Activated naive CD8-positive, alpha-beta T cell treated with anti-CD3 and anti-CD28 coated beads, Interleukin-2, amount 50 U/mL, for 16 hours (primary cell): ENCODE measurements around the gene SH3TC1.

Experiments
- DNase-seq: peaks from one replicate; pipeline ENCODE4 v3.0.0-alpha.2; 2020; ENCODE audit warnings: low read depth, low spot score

SH3TC1 gene

GRCh38 chr4:8163436-8164193 is 35.5 kb upstream of the SH3TC1 start:
- no peak for DNase-seq

- no peak for DNase-seq
These were observed 34.9 kb upstream of the SH3TC1 start for GRCh38 chr4:8164194-8164565.

- no peak for DNase-seq
These were observed 34.4 kb upstream of the SH3TC1 start for GRCh38 chr4:8164687-8165086.

GRCh38 chr4:8165374-8165896 is 33.7 kb upstream of the SH3TC1 start:
- DNase-seq, result no peak

GRCh38 chr4:8167291-8167690 is 31.8 kb upstream of the SH3TC1 start:
- DNase-seq, result no peak

- DNase-seq, result no peak
These were observed 31.3 kb upstream of the SH3TC1 start for GRCh38 chr4:8167815-8168214.

- no peak for DNase-seq
These were observed 30.9 kb upstream of the SH3TC1 start for GRCh38 chr4:8168232-8168631.

GRCh38 chr4:8168832-8169598 is 30.1 kb upstream of the SH3TC1 start:
- DNase-seq, result no peak

- no peak for DNase-seq
These were observed 29.3 kb upstream of the SH3TC1 start for GRCh38 chr4:8169763-8170162.

GRCh38 chr4:8170341-8170740 is 28.7 kb upstream of the SH3TC1 start:
- DNase-seq, result no peak

- DNase-seq, result no peak
These were observed 27.8 kb upstream of the SH3TC1 start for GRCh38 chr4:8171266-8171665.

GRCh38 chr4:8171984-8172924 is 26.8 kb upstream of the SH3TC1 start:
- no peak for DNase-seq

- DNase-seq, result no peak
These were observed 25.4 kb upstream of the SH3TC1 start for GRCh38 chr4:8173492-8174242.

GRCh38 chr4:8174970-8175369 is 24.1 kb upstream of the SH3TC1 start:
- no peak for DNase-seq

GRCh38 chr4:8175686-8176085 is 23.4 kb upstream of the SH3TC1 start:
- DNase-seq, result no peak

GRCh38 chr4:8176547-8177399 is 22.3 kb upstream of the SH3TC1 start:
- no peak for DNase-seq

- DNase-seq, result no peak
These were observed 21.5 kb upstream of the SH3TC1 start for GRCh38 chr4:8177552-8177951.

GRCh38 chr4:8177956-8178355 is 21.1 kb upstream of the SH3TC1 start:
- no peak for DNase-seq

- no peak for DNase-seq
These were observed 20.0 kb upstream of the SH3TC1 start for GRCh38 chr4:8179074-8179473.

GRCh38 chr4:8179771-8180170 is 19.3 kb upstream of the SH3TC1 start:
- no peak for DNase-seq
